Astrocyte of the cerebellum (primary cell): ENCODE measurements around the gene ADM.

ENCODE experiments used
- DNase-seq: peaks from one replicate; pipeline ENCODE4 v3.0.0-alpha.2; 2011; ENCODE audit warnings: low read depth
- H3K4me3 ChIP-seq: 2 replicates; pipeline ENCODE4 v1.5.1; 2011; ENCODE audit warnings: mild to moderate bottlenecking, low read depth, low read length, moderate library complexity
- in situ Hi-C: cut with HindIII; loops from 2 replicates; pipeline ENCODE4 v1.10.0; 2017; ENCODE audit warnings: low sequenced_read_pairs
- TF ChIP-seq, protein P1 (sequence below): IDR thresholded peaks from 2 replicates; pipeline ENCODE4 v1.5.1; 2012; ENCODE audit warnings: low read length, low read depth, moderate library complexity, mild to moderate bottlenecking; ENCODE audit errors: missing control alignments

The ADM gene

DNA sequence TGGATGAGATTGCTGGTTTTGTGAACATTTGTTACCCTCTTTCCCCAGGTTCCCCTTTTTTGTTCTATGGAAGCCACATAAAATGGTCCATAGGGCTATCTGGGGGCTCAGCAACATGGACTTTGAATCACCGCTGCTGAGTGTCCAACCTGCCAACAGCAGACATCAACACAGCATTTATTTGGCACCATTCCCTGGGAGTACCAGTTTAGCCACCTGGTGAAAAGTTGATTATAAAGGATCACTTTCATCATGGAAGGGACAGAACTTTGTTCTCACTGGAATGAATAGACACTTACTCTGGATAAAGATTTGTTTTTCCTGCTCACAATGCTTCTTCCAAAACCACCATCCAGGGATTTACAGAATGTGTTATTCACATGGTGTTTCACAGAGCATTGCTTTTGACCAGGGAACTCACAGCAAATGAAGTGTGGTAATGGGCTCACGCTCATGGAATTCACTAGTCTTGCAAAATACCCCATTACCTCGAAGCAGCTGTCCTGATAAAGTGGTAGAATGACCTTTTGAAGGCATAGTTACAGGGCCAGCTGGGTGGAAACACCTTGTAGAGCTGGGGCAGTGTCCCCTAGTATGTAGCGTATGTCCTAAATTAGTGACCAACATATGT, 43.9 kb downstream of the ADM start:
- TF ChIP-seq, protein P1, sequence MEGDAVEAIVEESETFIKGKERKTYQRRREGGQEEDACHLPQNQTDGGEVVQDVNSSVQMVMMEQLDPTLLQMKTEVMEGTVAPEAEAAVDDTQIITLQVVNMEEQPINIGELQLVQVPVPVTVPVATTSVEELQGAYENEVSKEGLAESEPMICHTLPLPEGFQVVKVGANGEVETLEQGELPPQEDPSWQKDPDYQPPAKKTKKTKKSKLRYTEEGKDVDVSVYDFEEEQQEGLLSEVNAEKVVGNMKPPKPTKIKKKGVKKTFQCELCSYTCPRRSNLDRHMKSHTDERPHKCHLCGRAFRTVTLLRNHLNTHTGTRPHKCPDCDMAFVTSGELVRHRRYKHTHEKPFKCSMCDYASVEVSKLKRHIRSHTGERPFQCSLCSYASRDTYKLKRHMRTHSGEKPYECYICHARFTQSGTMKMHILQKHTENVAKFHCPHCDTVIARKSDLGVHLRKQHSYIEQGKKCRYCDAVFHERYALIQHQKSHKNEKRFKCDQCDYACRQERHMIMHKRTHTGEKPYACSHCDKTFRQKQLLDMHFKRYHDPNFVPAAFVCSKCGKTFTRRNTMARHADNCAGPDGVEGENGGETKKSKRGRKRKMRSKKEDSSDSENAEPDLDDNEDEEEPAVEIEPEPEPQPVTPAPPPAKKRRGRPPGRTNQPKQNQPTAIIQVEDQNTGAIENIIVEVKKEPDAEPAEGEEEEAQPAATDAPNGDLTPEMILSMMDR, result no peak
- no peak for DNase-seq
- H3K4me3 ChIP-seq, result no peak overlapping the region
- in situ Hi-C loops, result no loop called here

DNA sequence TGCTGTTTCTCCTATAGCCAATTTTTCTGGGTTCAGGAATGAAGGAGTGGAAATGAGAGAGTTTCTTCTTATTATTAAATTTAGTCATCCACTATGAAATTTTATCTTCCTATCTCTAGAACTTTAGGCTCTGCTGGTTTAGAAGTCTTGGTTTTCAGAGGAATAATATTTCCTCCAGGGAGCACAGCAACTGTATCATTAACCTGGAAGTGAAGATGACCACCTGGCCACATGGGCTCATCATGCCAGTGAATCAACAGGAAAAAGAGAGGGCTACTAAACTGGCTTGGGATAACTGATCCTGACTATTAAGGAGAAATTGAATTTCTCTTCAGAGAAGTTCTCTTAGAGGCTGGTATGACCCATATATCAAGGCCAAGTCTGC, 44.4 kb downstream of the ADM start:
- TF ChIP-seq, protein P1, result no peak
- in situ Hi-C loops, result no loop called here
- H3K4me3 ChIP-seq, result no peak overlapping the region
- no peak for DNase-seq

DNA sequence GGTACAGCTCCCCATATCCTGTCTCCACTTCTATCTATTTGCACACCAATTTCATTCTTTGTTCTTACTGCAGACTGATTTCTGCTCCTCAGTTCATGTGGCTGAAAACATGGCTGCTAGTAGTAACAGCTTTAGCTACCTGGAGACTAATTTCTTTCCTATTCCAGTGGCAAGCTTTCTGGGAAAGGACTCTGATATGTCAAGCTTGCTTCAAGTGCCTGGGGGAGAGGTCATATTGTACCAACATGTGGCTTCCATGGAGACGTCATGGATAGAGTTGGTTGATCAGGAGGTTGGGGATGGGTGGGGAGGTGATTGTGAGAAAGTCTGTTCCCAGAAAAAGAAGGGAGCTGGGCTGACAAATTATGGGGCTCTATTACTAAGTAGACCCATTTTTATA, 44.9 kb downstream of the ADM start:
- TF ChIP-seq, protein P1, result no peak
- in situ Hi-C loops, result no loop called here
- DNase-seq, result no peak
- H3K4me3 ChIP-seq, result no peak overlapping the region

DNA sequence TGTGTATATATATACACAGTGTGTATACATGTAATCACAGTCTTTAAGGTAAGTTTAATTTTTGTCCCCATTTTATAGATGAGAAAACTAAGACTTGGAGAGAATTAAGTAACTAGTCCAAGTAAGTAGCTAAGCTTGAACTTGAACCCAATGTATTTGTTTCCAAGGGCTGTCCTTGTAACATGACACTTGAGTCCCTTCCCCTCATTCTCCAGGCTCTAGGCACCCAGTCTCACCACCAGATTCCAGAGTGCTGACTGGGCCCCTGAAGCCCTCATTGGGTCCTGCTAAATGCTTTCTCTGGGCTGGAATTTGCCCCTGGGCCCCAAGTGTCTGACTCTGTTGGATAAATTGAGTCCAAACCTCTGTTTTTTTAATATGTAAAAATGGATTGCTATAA, 45.5 kb downstream of the ADM start:
- in situ Hi-C loops, result no loop called here
- TF ChIP-seq, protein P1, result no peak
- DNase-seq, result no peak
- H3K4me3 ChIP-seq, result no peak overlapping the region

DNA sequence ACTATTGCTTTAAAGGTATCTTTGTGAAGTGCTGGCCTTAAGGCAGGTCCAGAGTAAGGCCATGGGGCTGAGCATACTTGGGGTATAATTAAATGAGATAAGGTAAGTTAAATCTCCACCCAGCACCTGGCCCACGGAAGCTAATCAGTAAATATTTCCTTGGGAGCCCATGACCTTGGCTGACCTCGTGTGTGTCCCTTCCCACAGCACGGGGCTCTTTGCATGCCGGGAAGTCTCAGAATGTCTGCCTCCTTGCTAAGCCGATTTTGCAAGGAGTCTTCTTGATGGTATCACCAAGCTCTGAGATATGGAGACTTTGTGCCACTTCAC, 46.5 kb downstream of the ADM start:
- H3K4me3 ChIP-seq, result no peak overlapping the region
- in situ Hi-C loops, result no loop called here
- TF ChIP-seq, protein P1, result no peak
- DNase-seq, result no peak

DNA sequence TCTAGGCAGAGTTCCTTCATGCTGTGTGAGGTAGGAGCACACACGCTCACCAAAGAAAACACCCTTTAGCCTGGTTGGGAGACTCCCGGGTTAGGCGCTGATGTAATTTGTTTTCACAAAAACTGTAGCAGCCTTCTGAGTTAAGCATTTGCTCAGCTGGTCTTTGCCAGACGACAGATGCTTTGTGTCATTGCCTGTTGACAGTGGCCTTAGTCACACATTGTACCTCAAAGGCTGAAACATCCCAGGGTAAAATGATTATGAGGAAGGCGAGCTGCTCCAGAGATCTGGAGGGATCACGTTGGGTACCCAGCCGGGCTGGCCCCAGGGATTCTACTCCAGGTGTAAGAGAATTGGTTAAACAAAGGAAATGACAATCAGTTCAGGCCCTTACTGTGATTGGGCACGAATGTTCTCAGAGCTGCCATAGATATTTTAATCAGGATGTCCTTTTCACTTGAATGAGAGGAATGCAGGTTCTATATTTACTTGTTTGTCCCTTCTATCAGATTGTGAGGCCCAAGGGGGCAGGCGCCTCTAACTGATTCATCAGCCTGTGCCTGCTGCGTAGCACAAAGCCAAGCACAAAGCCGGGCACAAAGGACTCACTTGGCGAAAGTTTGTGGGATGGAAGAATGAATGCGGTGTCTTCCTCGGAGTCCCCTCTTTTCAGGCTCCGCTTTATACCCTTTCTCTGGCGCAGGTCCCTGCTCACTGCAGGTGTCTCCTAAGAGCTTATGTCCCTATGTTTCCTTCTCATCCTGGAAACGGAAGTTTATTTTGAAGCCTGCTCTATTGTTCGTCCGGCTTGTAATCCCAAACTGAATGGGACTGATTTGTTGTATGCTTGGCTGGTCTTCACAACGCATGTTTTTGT, 47.1 kb downstream of the ADM start:
- TF ChIP-seq, protein P1, result no peak
- in situ Hi-C loops, result no loop called here
- no peak for DNase-seq
- H3K4me3 ChIP-seq, result no peak overlapping the region
